DMS53 treated with DMSO at 0.1 percent for 48 hours (cell line): ENCODE measurements around the gene UBE2J1.

ENCODE experiments used
- DNase-seq: peaks from one replicate; lab custom pipeline; 2025; ENCODE audit not compliant: unreplicated experiment; lab: John Stamatoyannopoulos, UW

Gene UBE2J1

DNA sequence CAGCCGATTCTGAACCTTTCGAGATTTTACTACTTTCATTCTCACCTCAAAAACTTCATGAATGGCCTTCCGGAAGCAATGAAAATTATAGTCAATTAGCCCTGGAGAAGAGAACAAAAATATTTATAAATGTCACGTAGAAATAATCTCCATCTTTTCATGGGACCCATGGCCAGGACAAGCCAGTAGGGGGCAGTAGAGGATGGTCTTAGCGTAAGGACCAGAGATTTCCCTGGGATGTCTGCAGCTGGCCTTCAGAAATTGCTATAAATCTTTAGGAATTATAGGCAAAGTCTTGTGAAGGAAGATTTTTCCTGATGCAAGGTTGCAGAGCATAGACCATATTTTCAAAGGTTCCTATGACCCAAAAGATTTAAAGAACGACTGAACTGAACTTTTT, 15.6 kb upstream of the UBE2J1 start:
- DNase-seq: no peak

DNA sequence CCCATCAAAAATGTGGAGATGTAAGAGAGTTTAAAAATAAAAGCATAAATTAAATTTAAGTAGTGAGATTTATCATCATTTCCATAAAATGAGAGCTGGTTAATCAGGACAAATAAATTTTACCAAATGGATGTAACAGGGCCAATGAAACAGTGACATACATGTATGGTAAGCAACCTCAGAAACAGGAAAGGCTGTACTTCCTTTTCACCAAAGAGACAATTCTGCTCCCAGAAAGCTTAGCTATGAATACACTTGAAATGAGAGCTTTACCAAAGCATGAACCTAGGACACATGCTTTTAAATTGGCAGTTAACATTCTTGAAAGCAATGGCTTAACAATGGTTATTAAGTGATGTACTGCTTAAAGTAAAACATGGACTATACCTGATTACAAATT, 12.1 kb upstream of the UBE2J1 start:
- no peak for DNase-seq

DNA sequence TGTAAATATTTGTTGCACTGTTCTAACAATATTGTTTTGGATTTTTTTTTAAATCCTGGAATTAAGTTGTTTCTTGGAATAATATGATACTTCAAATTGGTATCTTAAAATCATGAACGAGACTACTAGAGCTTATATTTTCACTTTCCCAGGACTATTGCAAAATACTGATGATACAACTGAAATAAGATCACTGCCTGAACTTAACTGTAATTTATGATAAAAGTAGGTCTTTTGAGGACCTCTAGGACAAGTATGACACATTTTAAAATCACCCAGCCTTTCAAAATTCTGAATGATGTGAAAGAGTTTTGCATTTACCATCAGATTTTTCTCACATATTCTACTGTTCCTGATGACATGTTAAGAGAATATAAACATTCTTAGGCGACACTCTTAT, 8.6 kb upstream of the UBE2J1 start:
- no peak for DNase-seq

DNA sequence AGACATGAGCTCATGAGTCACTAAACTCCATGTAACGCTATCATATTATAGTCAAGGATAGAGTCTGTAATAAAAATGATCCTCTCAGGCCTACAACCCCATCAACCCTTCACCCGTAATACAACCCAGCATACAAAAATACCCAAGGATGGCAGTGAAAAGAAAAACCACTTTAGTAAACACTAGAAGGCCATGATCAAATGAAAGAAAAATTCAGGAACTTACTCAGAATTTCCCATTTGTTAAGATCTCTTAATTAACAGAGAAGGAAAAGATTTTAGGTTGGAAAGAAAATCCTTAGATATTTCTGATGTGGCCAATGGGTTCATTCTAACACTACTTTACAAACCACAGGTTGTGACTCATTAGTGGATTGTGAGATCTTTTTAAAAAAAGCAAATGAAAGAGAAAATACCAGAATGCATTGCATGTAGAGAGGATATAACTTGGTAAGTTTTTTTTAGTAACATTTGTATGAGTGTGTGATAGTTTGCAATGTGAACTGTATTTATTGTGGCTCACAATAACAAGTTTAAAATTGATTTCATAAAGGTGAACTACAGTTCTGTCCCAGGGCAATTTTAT, 8.0 kb upstream of the UBE2J1 start:
- no peak for DNase-seq

DNA sequence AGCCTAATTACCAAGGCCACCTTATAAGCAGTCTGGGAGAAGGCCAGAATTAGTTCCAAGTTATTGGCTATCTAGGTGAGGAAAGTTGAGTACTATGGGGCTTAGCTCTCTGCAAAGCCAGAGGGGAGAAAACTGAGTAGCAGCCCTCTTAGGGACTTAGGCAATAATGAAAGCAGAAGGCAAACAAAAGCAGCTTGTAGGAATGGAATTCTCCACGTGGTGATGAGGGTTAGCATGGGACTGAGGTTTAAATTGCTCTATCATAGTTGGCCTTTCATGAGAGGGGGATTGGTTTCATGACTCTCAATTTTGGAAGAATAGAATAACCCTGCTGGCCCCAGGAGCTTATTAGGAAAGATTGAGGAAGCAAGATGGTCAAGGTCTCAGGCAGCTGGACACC, 7.0 kb upstream of the UBE2J1 start:
- DNase-seq: no peak

DNA sequence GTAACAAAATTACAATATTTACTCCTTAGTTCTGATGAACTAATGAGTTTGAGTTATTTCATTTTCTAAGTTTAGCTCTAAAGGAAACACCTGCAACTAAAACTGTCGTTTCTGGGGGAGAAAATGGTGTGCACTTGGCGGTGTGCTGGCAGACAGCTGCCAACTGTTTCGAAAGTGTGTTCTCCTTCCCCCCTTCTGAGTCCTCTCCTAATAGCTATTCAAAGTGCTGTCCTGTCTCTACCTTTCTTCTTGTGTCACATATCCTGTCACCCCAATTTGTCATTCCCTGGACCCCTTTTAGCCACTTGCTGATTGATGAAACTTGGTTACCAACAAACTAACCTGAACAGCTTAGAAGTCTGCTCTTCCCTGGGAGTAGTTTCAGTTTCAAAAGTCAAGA, 4.9 kb upstream of the UBE2J1 start:
- no peak for DNase-seq

DNA sequence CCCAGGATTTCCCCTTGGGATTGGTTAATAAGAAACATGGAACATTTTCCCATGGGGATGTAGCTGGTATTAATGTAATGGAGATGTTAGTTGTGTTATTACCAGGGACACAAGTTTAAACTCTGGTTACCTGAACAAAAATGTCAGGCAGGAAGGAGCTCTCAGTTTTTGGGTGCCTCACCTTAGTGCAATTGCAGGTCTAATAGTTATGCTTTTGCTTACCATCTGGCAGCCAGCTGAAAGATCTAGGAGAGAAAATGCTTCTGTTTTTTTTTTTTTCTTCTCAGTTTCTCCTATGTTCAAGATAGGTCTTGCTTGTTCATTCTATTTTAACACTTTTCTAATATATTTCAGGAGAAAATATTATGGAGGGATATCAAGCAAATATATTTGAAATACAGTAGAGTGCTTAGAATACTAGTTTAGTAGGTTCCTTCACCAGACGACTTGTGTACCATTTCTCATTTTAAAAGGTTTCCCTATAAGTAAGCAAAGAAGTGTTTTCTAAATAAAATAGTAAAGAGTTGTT, 4.2 kb upstream of the UBE2J1 start:
- no peak for DNase-seq

DNA sequence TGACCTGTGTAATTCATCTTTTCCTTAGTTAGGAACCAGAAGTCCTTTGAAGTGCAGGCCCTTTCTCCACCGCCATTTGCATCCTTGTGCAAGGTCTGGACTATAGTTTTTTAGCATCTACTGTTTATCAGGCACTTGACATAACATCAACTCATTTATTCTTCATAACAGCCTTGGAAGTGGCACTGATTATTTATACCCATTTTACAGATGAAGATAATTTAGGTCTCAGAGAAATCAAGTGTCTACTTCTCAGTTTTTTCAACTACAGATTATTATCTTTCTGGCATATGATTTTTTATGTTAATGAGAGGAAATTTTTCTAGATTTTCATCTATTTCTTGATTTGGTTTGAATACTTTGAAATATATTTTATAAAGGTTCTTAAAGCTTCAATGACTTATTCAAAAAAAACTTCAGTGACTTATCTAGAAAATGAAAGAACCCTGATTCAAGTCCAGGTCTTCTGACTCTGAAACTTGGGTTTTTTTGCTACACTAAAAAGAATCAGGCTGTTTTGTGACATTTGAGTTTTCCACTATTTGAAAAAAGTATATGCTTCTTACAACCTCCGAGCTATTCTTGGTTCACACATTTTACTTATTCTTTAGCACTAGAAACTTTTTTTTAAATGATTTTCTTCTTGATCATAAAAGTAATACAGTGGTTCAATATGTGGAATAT, 3.1 kb upstream of the UBE2J1 start:
- no peak for DNase-seq

DNA sequence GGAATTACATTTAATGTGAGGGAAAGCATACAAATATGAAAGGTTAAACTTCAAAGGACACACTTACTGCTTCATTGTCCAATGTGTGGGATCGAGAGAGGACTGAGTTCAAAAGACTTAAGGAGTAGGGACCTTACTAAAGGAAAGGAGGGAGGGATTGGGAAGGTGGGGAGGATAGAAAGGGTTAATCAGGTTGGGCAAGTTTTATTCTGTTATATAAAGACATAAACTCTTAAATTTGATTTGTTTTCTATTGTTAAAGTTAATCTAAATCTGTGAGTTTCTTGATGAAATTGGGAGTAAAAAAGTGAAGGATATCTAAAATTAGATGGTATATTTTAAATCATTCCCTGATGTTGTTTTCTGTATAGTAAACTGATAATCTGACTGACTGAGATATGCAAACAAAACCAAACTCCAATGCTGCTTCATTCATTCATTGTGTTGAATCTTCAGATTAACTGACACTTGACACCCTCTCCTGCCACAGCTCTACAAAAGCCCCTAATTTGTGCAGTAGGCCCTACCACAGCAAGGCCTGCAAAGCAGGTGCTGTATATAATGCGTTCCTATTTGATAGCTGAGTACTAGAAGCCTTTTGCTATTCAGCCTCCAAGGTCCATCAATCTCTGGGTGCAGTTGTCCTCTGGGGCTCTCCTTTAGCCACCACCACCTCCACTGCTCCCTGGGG, 1.3 kb upstream of the UBE2J1 start:
- peak; percentile 12 for DNase-seq

DNA sequence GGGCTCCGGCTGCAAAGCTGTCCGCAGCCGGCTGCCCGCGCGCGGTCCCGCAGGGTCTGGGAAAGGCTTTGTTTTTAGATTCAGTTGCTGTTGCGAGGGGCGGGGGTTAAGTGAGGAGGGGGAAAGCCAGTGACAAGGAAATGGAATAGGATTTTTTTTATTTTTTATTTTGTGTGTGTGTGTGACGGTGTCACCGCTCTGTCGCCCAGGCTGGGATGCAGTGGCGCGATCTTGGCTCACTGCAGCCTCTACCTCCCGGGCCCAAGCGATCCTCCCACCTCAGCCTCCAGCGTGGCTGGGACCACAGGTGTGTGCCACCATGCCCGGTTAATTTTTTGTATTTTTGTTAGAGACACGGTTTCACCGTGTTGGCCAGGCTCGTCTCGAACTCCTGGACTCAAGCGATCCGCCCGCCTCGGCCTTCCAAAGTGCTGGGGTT, 615 bp upstream of the UBE2J1 start:
- DNase-seq: no peak

DNA sequence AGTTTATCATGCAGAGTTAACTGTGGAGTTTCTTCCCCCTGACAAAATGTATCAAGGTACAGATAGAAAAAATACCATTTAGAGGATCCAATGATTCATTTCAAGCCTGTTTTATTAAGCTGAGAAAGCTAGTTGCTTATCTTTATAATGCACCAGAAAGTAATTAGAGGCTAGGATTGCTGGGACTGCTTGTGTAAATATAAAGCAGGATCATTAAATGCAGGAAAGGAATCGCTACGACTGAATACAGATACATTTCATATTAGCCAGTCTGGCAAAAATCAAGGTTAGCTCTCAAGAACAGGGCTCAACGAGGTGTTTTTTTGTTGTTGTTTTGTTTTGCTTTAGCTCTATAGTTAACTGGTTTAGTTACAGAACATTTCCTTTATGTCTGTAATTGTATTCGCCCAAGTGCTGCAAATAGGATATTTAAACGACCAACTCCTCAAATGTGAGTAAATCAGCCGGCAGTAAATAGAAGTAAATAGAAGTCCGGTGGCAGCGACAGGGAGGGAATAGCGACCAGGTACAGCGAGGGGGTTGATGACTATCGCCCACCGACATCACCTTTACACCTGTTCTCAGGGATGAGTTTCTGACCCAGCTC, 748 bp downstream of the UBE2J1 start:
- no peak for DNase-seq

DNA sequence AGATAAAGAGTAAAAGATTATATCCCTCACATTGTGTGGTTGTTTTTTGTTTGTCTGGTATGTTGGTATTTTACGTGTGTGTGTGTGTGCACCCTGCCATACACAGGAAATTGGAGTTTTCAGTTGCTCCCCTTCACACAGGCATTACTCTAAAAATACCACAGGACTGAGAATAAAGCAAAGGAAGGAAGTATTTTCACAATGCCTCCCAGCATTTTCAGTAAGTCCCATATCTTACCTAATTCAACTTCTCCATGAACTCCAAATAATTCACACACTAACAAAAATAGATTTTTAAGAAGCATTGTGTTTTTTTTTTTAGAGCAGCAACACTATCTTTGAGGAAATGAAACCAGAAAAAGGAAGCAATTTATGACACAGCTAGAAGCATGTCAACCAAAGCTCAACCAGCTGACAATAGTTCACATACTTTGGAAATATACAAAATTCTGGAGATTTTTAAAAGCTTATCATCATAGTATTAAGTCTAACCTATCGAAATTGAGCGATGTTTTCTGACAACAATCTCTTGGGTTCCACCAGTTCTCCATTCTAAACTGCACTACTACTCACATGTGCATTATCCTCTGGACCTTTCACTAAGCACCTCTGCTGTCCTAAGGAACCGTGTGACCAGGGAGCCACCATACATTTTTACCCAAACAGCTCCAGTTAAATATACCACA, 2.1 kb downstream of the UBE2J1 start:
- no peak for DNase-seq

DNA sequence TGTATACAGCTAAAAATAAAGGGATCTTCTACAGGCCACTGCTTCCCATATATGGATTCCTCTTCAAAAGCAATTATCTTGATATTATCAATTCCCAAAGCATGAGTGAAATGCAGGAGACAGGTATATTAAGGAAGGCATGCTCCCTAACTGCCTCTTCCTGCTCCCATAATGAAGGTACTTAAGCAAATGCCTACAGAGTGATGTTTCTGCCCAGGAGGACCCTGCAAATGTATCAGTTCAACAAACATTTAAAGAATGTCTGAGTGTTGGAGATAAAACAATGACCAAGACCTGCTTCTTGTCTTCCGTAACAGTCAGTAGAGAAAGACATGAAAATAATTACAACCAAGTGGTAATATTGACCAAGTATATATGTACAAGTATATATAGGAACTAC, 4.2 kb downstream of the UBE2J1 start:
- DNase-seq: no peak

DNA sequence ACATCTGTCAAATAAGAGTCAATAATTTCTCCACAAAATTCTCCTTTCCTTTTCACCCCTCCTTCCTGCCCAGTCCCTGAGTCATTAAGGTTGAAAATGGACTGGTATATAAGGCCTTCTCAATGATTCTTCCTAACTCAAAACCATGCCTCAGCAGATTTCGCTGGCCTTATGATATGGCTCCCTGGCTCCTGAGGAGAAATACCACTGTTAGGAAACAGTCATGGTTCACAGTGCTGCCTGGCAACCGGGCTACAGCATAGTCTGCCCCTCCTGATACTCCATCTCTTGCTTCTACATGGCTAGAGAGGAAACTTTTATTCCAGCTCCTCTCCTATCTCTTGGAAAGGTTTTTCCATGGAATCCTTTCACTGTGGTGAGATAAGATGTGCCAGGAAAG, 4.7 kb downstream of the UBE2J1 start:
- DNase-seq: no peak

DNA sequence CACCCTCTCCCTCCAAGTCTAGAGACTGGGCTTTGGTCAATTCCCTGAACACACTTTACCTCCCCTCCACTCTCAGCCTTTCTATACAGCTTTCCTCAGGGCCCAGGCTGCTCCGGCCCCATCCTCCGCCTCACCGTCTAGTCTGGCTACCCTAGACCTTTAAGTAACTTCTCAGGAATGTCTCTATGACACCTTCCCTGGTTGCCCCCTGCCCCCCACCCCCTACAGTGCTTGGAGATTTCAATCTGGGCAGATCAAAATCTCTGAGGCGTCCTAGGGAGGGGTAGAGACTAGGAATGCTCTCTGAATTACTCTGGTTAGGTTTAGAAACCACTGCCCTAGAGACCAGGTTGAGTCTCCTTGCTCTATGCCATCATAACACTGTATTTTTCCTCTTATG, 6.1 kb downstream of the UBE2J1 start:
- no peak for DNase-seq

DNA sequence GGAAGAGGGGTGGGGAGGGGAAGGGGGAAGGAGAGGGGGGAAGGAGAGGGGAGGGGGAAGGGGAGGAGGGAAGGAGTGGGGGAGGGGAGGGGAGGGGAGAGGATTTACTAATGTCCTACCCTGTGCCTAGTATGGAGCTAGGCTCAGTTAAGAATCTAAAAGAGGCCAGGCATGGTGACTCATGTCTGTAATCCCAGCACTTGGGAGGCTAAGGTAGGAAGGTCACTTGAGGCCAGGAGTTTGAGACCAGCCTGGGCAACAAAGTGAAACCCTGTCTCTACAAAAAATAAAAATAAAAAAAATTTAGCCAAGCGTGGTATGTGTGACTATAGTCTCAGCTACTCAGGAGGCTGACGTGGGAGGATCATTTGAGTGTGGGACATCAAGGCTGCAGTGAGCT, 13.0 kb downstream of the UBE2J1 start:
- no peak for DNase-seq

DNA sequence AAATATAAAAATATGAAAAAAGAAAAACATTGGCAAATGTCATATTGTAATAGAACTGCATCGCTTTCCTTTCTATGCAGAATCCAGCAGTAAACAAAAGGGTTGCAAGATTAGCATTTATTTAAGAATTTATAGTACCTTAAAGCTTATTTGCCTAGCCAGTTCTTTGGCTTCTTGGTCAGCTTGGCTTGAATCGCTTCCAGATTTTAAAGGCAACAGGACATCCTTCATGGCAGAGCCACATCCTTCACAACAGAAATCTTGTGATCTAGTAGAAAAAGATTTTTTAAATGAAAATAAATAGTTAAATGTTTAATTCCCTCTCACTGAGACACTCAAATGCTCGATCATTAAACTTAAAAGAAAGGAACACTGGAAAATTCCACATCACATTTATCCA, 17.4 kb downstream of the UBE2J1 start:
- no peak for DNase-seq

DNA sequence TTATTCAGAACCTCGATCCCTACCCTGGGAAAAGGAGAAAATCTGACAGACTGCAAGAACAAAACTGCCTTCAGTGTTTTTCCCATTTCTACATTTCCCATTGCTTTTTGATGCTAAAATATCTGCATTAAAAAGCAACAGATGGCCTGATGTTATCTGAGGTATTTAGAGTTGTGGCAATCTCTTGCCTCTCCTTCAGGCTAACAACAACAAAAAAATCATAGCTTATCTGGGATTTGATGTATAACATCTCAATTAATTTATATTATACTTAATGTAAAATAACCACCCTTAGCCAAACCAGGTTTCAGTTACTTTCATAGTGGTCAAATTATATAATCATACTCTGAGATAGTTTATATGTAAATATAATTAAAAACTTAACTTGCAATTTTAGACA, 21.6 kb downstream of the UBE2J1 start:
- DNase-seq: no peak

DNA sequence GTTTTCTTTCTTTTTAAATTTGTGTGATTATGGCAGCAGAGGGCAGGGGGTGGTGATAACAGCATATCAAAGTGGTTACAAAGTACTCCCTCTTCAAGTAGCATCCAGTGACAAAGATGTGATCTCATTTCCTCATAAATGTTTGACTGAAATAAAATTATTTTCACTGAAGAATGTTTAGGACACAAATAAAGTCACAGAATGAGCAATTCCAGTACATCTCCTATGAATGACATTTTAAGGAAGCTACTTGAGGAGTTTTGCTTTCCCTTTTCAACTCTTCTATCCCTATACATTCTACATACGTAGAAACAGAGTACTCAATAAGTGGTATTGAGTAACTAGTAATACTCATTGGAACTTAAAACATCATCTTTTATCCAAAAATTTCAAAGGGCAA, 23.5 kb downstream of the UBE2J1 start:
- DNase-seq: no peak

DNA sequence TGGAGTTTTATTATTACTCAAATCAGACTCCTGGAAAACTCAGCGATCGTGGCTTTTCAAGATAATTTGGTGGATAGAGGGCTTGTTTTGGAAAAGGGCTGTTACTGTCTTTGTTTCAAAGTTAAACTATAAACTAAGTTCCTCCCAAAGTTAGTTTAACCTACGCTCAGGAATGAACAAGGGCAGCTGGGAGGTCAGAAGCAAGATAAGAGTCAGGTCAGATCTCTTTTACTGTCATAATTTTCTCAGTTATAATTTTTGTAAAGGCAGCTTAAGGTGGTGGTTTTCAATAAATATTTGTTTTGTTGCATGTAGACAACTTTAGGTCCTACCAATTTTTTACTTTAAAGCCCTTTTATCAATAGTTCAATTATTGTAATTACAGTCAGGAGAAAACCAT, 28.2 kb downstream of the UBE2J1 start:
- no peak for DNase-seq

DNA sequence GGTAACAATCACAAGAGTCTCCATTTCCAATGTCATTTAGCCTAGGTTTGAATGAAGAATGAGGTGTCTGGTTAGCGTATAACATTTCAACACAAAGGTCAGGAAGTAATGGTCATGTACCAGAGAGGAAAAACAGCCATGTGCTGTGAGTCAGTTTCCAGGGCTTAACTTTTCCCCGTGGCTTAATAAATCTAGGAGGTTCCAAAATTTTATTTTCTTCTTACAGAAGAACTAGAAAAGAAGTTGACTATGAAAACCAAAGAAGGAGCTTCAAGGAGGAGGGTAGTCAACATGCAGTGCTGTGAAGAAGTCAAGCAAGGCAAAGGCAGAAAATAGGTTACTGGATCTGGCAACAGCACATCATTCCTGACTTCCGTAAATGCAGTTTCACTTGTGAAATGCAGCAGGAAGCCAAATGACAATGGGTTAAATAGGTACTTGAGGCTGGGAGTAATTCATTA, 29.0 kb downstream of the UBE2J1 start:
- DNase-seq: no peak
